ENCODE measurements around the gene KCNJ15.

The KCNJ15 gene

DNA sequence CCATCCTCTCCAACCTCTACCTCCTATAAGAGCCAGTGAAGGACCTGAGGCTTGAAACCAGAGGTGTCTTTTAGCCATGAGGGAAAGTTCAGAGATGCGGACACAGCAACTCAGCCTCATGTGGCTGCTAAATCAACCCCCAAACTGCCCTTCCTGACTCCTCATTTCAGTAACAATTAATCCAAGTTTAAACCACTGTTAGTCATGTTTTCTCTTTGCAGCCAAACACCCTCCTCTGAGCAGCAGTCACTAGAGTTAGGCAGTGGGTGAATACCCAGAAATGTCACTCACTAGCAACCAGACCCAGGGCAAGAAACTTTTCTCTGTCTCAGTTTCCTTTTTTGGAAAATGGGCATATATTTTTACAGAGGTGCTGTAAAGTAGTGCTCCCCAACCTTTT is 71.2 kb downstream of the KCNJ15 start:
- peak; percentile 6 for DNase-seq (ENCODE audit: low spot score)

- no peak for DNase-seq (ENCODE audit: low spot score)
These were observed 72.4 kb downstream of the KCNJ15 start for GRCh38 chr21:38329162-38329561.

DNA sequence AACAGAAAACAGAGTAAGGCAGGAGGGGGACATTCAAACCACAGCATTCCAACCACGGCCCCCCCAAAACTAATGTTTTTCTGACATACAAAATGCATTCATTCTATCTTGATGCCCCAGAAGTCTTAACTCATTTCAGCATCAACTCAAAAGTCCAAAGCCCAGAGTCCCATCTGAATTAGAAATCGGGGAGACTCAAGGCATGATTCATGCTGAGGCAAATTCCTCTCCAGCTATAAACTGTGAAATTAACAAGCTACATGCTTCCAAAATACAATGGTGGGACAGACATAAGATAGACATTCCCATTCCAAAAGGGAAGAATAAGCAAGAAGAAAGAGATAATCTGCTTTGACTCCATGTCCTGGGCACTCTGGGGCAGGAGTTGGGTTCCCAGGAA is 73.9 kb downstream of the KCNJ15 start:
- DNase-seq (ENCODE audit: low spot score) = no peak

DNA sequence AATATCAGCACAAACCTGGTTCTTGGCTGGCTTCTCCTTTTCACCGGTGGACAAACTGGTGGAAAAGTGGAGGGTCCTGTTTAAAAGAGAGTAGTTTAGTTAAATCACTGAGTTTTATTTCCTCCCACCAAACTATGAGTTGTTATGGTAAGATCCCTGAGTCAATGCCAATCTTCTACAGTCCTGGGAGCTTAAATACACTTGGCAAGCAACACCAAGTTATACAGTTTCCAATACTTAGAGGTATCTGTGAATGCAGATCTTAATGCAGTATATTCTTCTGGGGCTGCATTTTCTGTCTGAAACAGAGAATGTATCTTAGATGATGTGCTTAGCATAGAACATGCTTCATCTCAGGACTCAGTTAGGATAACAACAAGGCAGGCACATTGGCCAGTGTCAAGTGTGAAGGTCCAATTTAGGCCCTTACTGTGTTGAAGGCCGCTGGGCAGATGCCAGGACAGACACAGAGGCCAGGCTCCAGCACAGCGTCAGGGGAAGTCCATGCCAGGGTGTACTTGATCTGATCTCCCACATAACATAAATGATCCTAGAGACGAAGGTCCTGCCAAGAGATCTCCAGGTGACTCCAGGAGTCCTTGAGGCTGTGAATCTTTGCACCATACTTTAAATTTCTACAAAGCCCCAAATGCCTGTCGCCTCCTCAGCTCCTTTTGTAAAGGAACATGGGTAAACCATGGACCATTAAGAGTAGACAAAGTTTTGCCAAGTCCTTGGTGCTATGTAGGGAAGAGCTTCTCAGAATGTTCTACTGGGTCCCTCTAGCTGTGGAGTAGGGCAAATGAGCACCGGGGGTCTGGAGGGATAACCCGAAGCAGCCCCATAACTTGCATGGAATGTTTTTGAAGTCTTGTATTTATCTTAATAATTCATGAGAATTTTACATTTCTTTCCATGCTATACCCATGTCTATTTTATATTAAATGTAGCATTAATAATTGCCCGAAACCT is 76.8 kb downstream of the KCNJ15 start:
- no peak for DNase-seq (ENCODE audit: low spot score)

DNA sequence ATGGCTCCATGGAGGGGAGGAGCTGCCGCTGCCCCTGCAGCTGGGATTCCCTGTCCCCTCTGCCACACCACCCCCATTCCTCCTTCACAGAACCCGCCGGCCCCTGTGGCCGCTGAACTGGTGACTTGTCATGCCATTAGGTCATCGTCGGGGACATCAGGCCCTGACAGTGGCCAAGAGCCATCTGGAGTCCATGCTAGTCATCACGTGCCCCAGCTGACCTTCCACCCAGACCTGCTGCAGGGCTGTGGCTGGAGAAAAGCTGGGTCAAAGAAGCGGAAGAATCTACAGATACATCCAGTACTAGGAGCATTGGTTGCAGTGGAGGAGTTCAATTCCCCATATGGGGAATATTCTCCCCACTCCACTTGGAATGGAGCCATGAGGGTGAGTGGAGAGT is 78.1 kb downstream of the KCNJ15 start:
- DNase-seq (ENCODE audit: low spot score) = no peak

- no peak for DNase-seq (ENCODE audit: low spot score)
These were observed 81.0 kb downstream of the KCNJ15 start for GRCh38 chr21:38337793-38338192.

- no peak for DNase-seq (ENCODE audit: low spot score)
These were observed 83.3 kb downstream of the KCNJ15 start for GRCh38 chr21:38340131-38340530.

DNA sequence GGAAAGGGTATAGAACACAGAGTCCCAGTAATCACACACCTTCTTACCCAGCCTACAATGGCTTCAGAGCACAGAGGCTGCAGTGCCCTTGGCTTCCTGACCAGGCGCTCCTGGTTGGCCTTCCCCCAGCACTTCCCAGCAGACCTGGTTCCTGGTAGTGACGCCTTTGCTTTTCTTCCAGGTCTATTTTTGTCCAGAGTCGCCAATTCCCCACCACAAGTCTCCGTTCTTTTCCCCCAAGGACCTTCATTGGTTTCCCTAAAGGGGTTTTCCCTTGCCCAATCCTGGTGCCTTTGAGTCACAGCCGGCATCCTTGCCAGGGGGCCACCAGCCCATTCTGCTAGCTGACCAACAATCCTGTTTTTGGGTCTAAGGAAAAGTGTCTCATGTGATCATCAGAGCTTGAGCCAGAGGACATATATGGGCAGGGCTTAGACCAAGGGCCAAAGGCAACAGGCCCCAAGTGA is 84.8 kb downstream of the KCNJ15 start:
- DNase-seq (ENCODE audit: low spot score) = no peak

GRCh38 chr21:38342739-38343138 is 85.9 kb downstream of the KCNJ15 start:
- DNase-seq (ENCODE audit: low spot score) = no peak

DNA sequence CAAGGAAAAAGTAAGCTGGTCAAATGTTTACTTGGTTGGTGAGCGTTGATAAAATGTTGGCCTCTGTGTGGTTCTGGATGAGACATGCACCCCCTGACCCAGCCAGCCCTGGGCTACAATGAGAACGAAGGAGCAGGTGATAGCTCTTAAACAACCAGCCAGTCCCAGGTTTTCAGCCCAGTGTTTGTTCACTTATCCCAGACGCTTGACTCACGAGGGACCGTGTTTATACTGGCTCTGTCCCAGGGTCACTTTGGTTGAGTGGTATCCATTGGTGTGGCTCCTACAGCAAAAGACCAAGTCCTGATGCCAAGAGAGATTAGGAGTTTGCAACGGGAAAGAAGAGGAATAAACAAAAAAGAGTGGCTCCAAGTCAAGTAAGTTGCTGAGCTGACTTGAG is 86.9 kb downstream of the KCNJ15 start:
- DNase-seq (ENCODE audit: low spot score) = no peak

DNA sequence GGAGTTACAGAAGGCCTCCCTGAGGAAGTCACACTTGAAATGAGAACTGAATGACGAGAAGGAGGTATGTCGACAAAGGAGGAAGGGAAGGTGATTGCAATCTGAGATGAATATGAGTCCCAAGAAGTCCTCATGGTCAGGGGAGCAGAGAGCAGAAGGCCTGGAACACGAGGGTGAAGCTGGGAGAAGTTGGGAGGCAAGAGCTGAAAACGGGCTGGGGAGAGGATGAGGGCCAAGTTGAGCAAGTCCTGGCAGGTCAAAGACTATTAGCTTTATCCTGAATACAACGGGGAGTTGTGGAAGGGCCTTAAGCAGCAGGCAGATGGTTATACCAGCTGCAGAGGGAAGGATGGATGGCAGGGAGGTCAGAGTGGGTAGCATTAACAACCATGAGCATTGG is 89.5 kb downstream of the KCNJ15 start:
- no peak for DNase-seq (ENCODE audit: low spot score)

GRCh38 chr21:38349111-38349746 is 92.4 kb downstream of the KCNJ15 start:
- no peak for DNase-seq (ENCODE audit: low spot score)

GRCh38 chr21:38349977-38350376 is 93.2 kb downstream of the KCNJ15 start:
- no peak for DNase-seq (ENCODE audit: low spot score)

GRCh38 chr21:38350684-38351083 is 93.9 kb downstream of the KCNJ15 start:
- no peak for DNase-seq (ENCODE audit: low spot score)

DNA sequence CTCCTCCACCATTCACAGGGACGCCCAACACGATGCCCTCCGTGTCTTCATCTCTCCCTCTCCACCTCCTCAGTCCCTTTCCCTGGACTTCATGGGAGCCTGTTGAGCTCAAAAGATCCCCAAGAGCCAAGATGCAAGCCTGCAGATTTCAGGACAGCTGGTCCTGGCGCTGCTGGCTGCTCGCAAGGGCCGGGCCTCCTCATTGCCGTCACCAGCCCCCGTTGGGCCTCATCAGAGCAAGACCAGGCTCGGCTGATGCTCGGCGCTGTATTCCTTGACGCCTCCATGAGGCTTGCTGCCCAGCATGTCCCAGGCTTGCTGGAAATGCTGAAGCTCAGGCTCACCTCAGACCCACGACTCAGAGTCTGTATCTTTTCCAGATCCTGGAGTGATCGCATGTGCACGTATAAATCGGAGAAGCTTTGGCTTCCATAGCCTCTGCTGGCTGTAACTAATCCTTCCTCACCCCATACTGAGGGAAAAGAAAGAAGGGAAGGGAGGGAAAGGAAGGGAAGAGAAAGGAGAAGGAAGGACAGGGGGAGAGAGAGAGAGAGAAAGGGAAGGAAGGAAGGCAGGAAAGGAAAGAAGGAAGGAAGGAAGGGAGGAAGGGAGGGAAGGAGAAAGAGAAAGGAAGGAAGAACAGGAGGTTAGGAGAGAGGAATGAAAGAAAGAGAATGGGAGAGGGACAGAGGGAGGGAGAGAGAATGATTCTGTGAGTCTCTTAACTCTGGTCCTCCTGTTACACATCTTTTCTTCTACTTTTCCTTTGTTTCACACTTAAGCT is 94.6 kb downstream of the KCNJ15 start:
- no peak for DNase-seq (ENCODE audit: low spot score)

- DNase-seq (ENCODE audit: low spot score) = no peak
These were observed 95.2 kb downstream of the KCNJ15 start for GRCh38 chr21:38351961-38352521.

GRCh38 chr21:38352536-38353219 is 95.9 kb downstream of the KCNJ15 start:
- peak; percentile 32 for DNase-seq (ENCODE audit: low spot score)

- no peak for DNase-seq (ENCODE audit: low spot score)
These were observed 97.4 kb downstream of the KCNJ15 start for GRCh38 chr21:38354231-38354630.

GRCh38 chr21:38354746-38355145 is 98.0 kb downstream of the KCNJ15 start:
- DNase-seq (ENCODE audit: low spot score) = no peak

GRCh38 chr21:38355353-38355752 is 98.6 kb downstream of the KCNJ15 start:
- no peak for DNase-seq (ENCODE audit: low spot score)

DNA sequence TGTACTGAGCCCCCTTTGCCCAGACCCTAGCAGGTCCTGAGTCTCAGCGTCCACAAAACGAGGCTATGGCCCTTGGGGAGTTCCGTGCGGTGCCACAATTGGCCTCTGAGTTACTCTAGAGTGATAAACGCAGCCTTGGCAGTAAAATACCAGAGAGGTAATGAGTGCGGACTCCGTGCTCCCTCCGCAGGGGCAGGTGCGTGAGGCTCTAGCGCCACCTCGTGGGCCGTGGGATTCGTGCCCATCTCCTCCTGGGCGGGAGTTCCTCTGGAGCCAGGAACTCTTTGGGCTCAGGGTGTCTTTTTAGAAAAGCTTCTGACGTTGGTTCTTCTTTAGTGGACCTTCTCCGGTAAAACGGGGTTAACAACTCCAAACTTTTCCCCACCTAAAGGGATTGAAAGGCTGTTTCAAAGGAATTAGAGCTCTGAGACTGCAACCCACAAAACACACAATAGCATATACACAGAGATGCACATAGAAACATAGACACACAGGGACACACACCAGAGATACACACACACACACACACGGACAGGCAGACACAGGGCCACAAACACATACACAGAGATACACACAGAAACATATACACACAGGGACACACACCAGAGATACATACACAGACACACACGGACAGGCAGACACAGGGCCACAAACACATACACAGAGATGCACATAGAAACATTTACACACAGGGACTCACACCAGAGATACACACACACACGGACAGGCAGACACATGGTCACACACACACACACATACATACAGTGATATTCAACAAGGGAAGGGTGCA is 99.4 kb downstream of the KCNJ15 start:
- DNase-seq (ENCODE audit: low spot score) = peak; percentile 76

Measured in activated CD4-positive, alpha-beta T cell treated with anti-CD3 and anti-CD28 coated beads, Interleukin-2, Interleukin-4, amounts not matched to agents 100 ng/mL and 50 ng/mL, durations not matched to agents 16 hours and 8 hours (primary cell).